Duodenal mucosa (tissue), 2 donors: Measurements from ENCODE around the gene PHYKPL.
"Not testable (repeated sequence)": the region's sequence is repeated elsewhere in the genome, so short reads cannot be mapped to it uniquely, and the experiment has no call there.

Experiments
- H3K27ac ChIP-seq: one replicate; pipeline ENCODE4 v1.7.0; 2013; ENCODE audit warnings: low read depth, low read length
- H3K27me3 ChIP-seq, 2 donors: one replicate each; pipeline ENCODE4 v1.7.0; 2013; ENCODE audit warnings: low read length in 2 of 2, control low read depth in 1 of 2; ENCODE audit not compliant: insufficient read depth in 2 of 2, control insufficient read depth in 1 of 2
- H3K36me3 ChIP-seq, 2 donors: one replicate each; pipeline ENCODE4 v1.7.0; 2013; ENCODE audit warnings: low read length in 2 of 2, control low read depth in 1 of 2; ENCODE audit not compliant: insufficient read depth in 2 of 2, control insufficient read depth in 1 of 2
- H3K4me1 ChIP-seq, 2 donors: one replicate each; pipeline ENCODE4 v1.7.0; 2013; ENCODE audit warnings: low read length in 2 of 2, control low read depth in 1 of 2; ENCODE audit not compliant: insufficient read depth in 2 of 2, control insufficient read depth in 1 of 2
- H3K4me3 ChIP-seq, 2 donors: one replicate each; pipeline ENCODE4 v1.7.0; 2013; ENCODE audit warnings: low read length in 2 of 2, low read depth in 1 of 2
- H3K9ac ChIP-seq, 2 donors: one replicate each; pipeline ENCODE4 v1.7.0; 2013; ENCODE audit warnings: low read length in 2 of 2, low read depth in 1 of 2
- H3K9me3 ChIP-seq, 2 donors: one replicate each; pipeline ENCODE4 v1.7.0; 2013; ENCODE audit warnings: low read length in 2 of 2, control low read depth in 1 of 2; ENCODE audit not compliant: control insufficient read depth in 1 of 2

The PHYKPL gene

GRCh38 chr5:178240766-178241165, 8.2 kb upstream of the PHYKPL start:
- H3K9ac ChIP-seq: no peak overlapping the region
- no peak overlapping the region for H3K27ac ChIP-seq
- H3K4me1 ChIP-seq: peaks cover 31 to 36% of the 10 kb centered on the region in 2 donors

GRCh38 chr5:178240341-178240741, 7.7 kb upstream of the PHYKPL start:
- H3K27ac ChIP-seq: no peak overlapping the region
- no peaks in the 10 kb centered on the region for H3K9me3 ChIP-seq
- H3K36me3 ChIP-seq: no peaks in the 10 kb centered on the region
- no peaks in the 10 kb centered on the region for H3K27me3 ChIP-seq
- no peak overlapping the region for H3K4me3 ChIP-seq
- no peak overlapping the region for H3K9ac ChIP-seq
- peaks cover 31 to 36% of the 10 kb centered on the region in 2 donors for H3K4me1 ChIP-seq

More at GRCh38 chr5:178240766-178241165, 8.2 kb upstream of the PHYKPL start:
- Histone ChIP-seq H3K27me3 (no peaks in the 10 kb centered on the region), H3K9me3 (no peaks in the 10 kb centered on the region), H3K4me3 (no peak overlapping the region), H3K36me3 (no peaks in the 10 kb centered on the region)

- H3K27me3 ChIP-seq, H3K36me3 ChIP-seq, H3K27ac ChIP-seq, H3K4me3 ChIP-seq, H3K9ac ChIP-seq, H3K9me3 ChIP-seq: not testable (repeated sequence)
- peaks cover 31 to 39% of the 10 kb centered on the region in 2 donors for H3K4me1 ChIP-seq
Measured at GRCh38 chr5:178239626-178240301, 7.2 kb upstream of the PHYKPL start.

GRCh38 chr5:178238711-178239592, 6.3 kb upstream of the PHYKPL start:
- H3K4me1 ChIP-seq: peaks cover 31 to 42% of the 10 kb centered on the region in 2 donors
- H3K27ac ChIP-seq: peak overlapping the region; percentile 75
- no peak overlapping the region for H3K4me3 ChIP-seq
- no peaks in the 10 kb centered on the region for H3K9me3 ChIP-seq
- no peaks in the 10 kb centered on the region for H3K27me3 ChIP-seq
- peak overlapping the region in 1 of 2 donors; percentile 15 for H3K9ac ChIP-seq
- H3K36me3 ChIP-seq: no peaks in the 10 kb centered on the region

- Histone ChIP-seq H3K27me3 (no peaks in the 10 kb centered on the region), H3K36me3 (no peaks in the 10 kb centered on the region), H3K27ac (no peak overlapping the region), H3K4me3 (no peak overlapping the region), H3K4me1 (peaks cover 31 to 42% of the 10 kb centered on the region in 2 donors), H3K9me3 (no peaks in the 10 kb centered on the region), H3K9ac (no peak overlapping the region)
Measured at GRCh38 chr5:178238313-178238635, 5.7 kb upstream of the PHYKPL start.

- H3K27me3 ChIP-seq: no peaks in the 10 kb centered on the region
- H3K4me3 ChIP-seq: no peak overlapping the region
- H3K9me3 ChIP-seq: no peaks in the 10 kb centered on the region
- H3K36me3 ChIP-seq: no peaks in the 10 kb centered on the region
- H3K27ac ChIP-seq: no peak overlapping the region
- H3K9ac ChIP-seq: no peak overlapping the region
- peaks cover 36 to 42% of the 10 kb centered on the region in 2 donors for H3K4me1 ChIP-seq
Measured at GRCh38 chr5:178237431-178238312, 5.1 kb upstream of the PHYKPL start.

- Histone ChIP-seq H3K27ac (no peak overlapping the region), H3K4me3 (no peak overlapping the region), H3K4me1 (peaks cover 37 to 43% of the 10 kb centered on the region in 2 donors), H3K9ac (no peak overlapping the region), H3K9me3 (no peaks in the 10 kb centered on the region), H3K36me3 (no peaks in the 10 kb centered on the region), H3K27me3 (no peaks in the 10 kb centered on the region)
Measured at GRCh38 chr5:178236679-178237078, 4.1 kb upstream of the PHYKPL start.

- Histone ChIP-seq H3K27me3 (no peaks in the 10 kb centered on the region), H3K36me3 (peaks cover under 1 to 2% of the 10 kb centered on the region in 2 donors), H3K4me3 (no peak overlapping the region), H3K4me1 (peaks cover 43 to 49% of the 10 kb centered on the region in 2 donors), H3K9me3 (no peaks in the 10 kb centered on the region), H3K27ac (no peak overlapping the region), H3K9ac (no peak overlapping the region)
Measured at GRCh38 chr5:178236126-178236525, 3.5 kb upstream of the PHYKPL start.

GRCh38 chr5:178235588-178235974, 3.0 kb upstream of the PHYKPL start:
- peaks cover 4 to 5% of the 10 kb centered on the region in 2 donors for H3K36me3 ChIP-seq
- H3K27ac ChIP-seq: no peak overlapping the region
- H3K9ac ChIP-seq: no peak overlapping the region
- peaks cover 48 to 54% of the 10 kb centered on the region in 2 donors for H3K4me1 ChIP-seq
- no peaks in the 10 kb centered on the region for H3K9me3 ChIP-seq
- H3K4me3 ChIP-seq: no peak overlapping the region
- H3K27me3 ChIP-seq: no peaks in the 10 kb centered on the region
